Lung (tissue), 12 donors: ENCODE results near the gene MAP4. TPM values are rescaled to one million over a fixed set of nuclear protein-coding genes. Genes with fewer than 3 reads are reported as not detected.

Experiments used
- ATAC-seq: fragments of 200-7000 bp; cut with Tn5 transposase; one replicate; pipeline ENCODE4 v1.9.1; 2020; ENCODE audit warnings: moderate number of reproducible peaks; ENCODE audit not compliant: insufficient read depth, low FRiP score
- DNase-seq, 3 donors: peaks; one replicate each; pipeline ENCODE4 v3.0.0-alpha.2; 2013 to 2017
- H3K27ac ChIP-seq, 2 donors: one replicate each; pipeline ENCODE4 v1.5.1; 2013; ENCODE audit warnings: mild to moderate bottlenecking in 2 of 2, moderate library complexity in 2 of 2, control low read depth in 1 of 2, inconsistent platforms in 1 of 2, low read depth in 1 of 2, low read length in 1 of 2
- H3K27me3 ChIP-seq, 3 donors: one replicate each; pipeline ENCODE4 v1.5.1; 2013; ENCODE audit warnings: low read length in 2 of 3; ENCODE audit not compliant: control insufficient read depth in 3 of 3, insufficient read depth in 3 of 3
- H3K36me3 ChIP-seq, 4 donors: one replicate each; pipeline ENCODE4 v1.5.1; 2013; ENCODE audit warnings: low read length in 4 of 4, mild to moderate bottlenecking in 1 of 4, moderate library complexity in 1 of 4; ENCODE audit not compliant: control insufficient read depth in 4 of 4, insufficient read depth in 4 of 4
- H3K4me1 ChIP-seq, 5 donors: one replicate each; pipeline ENCODE4 v1.5.1; 2013; ENCODE audit warnings: low read length in 5 of 5, mild to moderate bottlenecking in 2 of 5, moderate library complexity in 1 of 5; ENCODE audit not compliant: control insufficient read depth in 5 of 5, insufficient read depth in 5 of 5
- H3K4me3 ChIP-seq: one replicate; pipeline ENCODE4 v1.5.1; 2013; ENCODE audit warnings: mild to moderate bottlenecking, control low read depth, moderate library complexity
- H3K9ac ChIP-seq, 2 donors: one replicate each; pipeline ENCODE4 v1.5.1; 2013; ENCODE audit warnings: low read length in 2 of 2, control low read depth in 1 of 2; ENCODE audit not compliant: insufficient read depth in 1 of 2
- H3K9me3 ChIP-seq, 4 donors: one replicate each; pipeline ENCODE4 v1.5.1; 2013; ENCODE audit warnings: low read length in 3 of 4, mild to moderate bottlenecking in 1 of 4, moderate library complexity in 1 of 4; ENCODE audit not compliant: control insufficient read depth in 4 of 4, insufficient read depth in 3 of 4
- CTCF ChIP-seq: IDR thresholded peaks from 2 replicates; pipeline ENCODE4 v1.5.1; 2012; ENCODE audit warnings: mild to moderate bottlenecking; ENCODE audit errors: control extremely low read depth, extremely low read depth
- WGBS, 2 donors: extraction: QIAGEN DNeasy Blood & Tissue Kit; methylation state at CpG; one replicate each; pipeline ENCODE4 v1.1.7; 2013; 5-methylcytosine and 5-hydroxymethylcytosine counted together
- polyA plus RNA-seq, 2 donors: library from polyadenylated mRNA; stranded (reverse); fragments of 200-250 nt; gene quantifications; one replicate each; pipeline ENCODE4 v1.2.1, GENCODE V29; 2013
- total RNA-seq, 2 donors: library from RNA; depleted of rRNA in 1 of 2; stranded (reverse); fragments of >200 nt in 1 of 2; gene quantifications; one replicate each; pipeline ENCODE4 v1.2.1, GENCODE V29; 2014 to 2021
- donor health status: control.
- donor health status: control.
- donor health status: Bipolar disorder and iron deficiency.
- donor health status: healthy.
- donor health status: DM: yes; HTN: yes; CAD: no.

The MAP4 gene
- total and polyA plus RNA-seq, 4 donors: 62.6 to 203 (median 84.9) TPM

- Histone ChIP-seq H3K9me3 (no peaks in the 10 kb centered on the region), H3K36me3 (peaks cover 12 to 83% (median 43%) of the 10 kb centered on the region in 4 donors)
- WGBS, 2 donors: 91 to 95% methylated on average over 10 of the region's 10 CpGs
These were observed 169.4 kb downstream of the MAP4 start for GRCh38 chr3:47846880-47847248.

GRCh38 chr3:47846186-47846879, 169.9 kb downstream of the MAP4 start:
- Histone ChIP-seq H3K27me3 (no peaks in the 10 kb centered on the region), H3K4me1 (no peaks in the 10 kb centered on the region), H3K9me3 (no peaks in the 10 kb centered on the region), H3K27ac (no peak overlapping the region), H3K4me3 (no peak overlapping the region), H3K36me3 (peaks cover 17 to 84% (median 47%) of the 10 kb centered on the region in 4 donors), H3K9ac (no peak overlapping the region)
- TF ChIP-seq CTCF: no peak
- 96% methylated on average over 37 of the region's 37 CpGs for WGBS, 2 donors
- DNase-seq: no peak
- no peak for ATAC-seq

More at GRCh38 chr3:47846880-47847248, 169.4 kb downstream of the MAP4 start:
- H3K27ac ChIP-seq: no peak overlapping the region
- no peak overlapping the region for H3K9ac ChIP-seq
- DNase-seq (no peak), ATAC-seq (no peak)
- no peaks in the 10 kb centered on the region for H3K4me1 ChIP-seq
- TF ChIP-seq CTCF: no peak
- no peaks in the 10 kb centered on the region for H3K27me3 ChIP-seq
- H3K4me3 ChIP-seq: no peak overlapping the region

GRCh38 chr3:47841786-47842349, 174.3 kb downstream of the MAP4 start:
- ATAC-seq: no peak
- Histone ChIP-seq H3K9me3 (no peaks in the 10 kb centered on the region), H3K36me3 (peaks cover 22 to 60% (median 45%) of the 10 kb centered on the region in 4 donors), H3K4me1 (no peaks in the 10 kb centered on the region), H3K27me3 (no peaks in the 10 kb centered on the region), H3K4me3 (no peak overlapping the region), H3K9ac (no peak overlapping the region), H3K27ac (no peak overlapping the region)
- no peak for DNase-seq
- no peak for TF ChIP-seq CTCF
- 86 to 88% methylated on average over 7 of the region's 7 CpGs for WGBS, 2 donors
